ENCODE data around the gene ALDH3A2. TPM values are rescaled to one million over a fixed set of nuclear protein-coding genes. Genes with fewer than 3 reads are reported as not detected.

The ALDH3A2 gene
- total RNA-seq, 6 experiments from 2014 or later, result 12.0 to 20.6 (median 18.4) TPM

- H3K27ac Mint-ChIP-seq, result no peak overlapping the region
- H3K27me3 Mint-ChIP-seq (ENCODE audit: insufficient read depth), result peaks cover 5% of the 10 kb centered on the region; the same call in 1 of the 2 replicates
- peaks cover 22% of the 10 kb centered on the region for H3K4me1 Mint-ChIP-seq (ENCODE audit: low read depth)
- no peak overlapping the region for H3K4me3 Mint-ChIP-seq
- TF ChIP-seq, protein P1, sequence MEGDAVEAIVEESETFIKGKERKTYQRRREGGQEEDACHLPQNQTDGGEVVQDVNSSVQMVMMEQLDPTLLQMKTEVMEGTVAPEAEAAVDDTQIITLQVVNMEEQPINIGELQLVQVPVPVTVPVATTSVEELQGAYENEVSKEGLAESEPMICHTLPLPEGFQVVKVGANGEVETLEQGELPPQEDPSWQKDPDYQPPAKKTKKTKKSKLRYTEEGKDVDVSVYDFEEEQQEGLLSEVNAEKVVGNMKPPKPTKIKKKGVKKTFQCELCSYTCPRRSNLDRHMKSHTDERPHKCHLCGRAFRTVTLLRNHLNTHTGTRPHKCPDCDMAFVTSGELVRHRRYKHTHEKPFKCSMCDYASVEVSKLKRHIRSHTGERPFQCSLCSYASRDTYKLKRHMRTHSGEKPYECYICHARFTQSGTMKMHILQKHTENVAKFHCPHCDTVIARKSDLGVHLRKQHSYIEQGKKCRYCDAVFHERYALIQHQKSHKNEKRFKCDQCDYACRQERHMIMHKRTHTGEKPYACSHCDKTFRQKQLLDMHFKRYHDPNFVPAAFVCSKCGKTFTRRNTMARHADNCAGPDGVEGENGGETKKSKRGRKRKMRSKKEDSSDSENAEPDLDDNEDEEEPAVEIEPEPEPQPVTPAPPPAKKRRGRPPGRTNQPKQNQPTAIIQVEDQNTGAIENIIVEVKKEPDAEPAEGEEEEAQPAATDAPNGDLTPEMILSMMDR (IDR thresholded peaks at IDR 0.05), result no peak
- H3K36me3 Mint-ChIP-seq (ENCODE audit: low read depth), result peaks cover 31% of the 10 kb centered on the region
- no peaks in the 10 kb centered on the region for H3K9me3 Mint-ChIP-seq
- no peak for DNase-seq
Measured at GRCh38 chr17:19654896-19655295, 6.3 kb downstream of the ALDH3A2 start.

DNA sequence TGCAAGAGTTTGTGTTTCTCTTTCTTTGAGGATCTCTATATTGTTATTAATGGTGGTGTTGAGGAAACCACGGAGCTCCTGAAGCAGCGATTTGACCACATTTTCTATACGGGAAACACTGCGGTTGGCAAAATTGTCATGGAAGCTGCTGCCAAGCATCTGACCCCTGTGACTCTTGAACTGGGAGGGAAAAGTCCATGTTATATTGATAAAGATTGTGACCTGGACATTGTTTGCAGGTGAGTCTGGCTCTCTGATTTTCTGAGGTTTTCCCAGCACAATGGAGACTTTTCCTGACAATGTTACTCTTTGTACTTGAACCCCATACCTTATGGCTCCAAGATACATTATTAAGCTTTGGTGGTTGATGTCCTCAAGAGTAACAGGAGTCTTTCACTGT, 7.8 kb downstream of the ALDH3A2 start:
- Mint-ChIP-seq H3K36me3 (ENCODE audit: low read depth) (peaks cover 31% of the 10 kb centered on the region), H3K9me3 (no peaks in the 10 kb centered on the region), H3K27me3 (ENCODE audit: insufficient read depth) (peaks cover 3% of the 10 kb centered on the region; the same call in 1 of the 2 replicates), H3K4me3 (no peak overlapping the region), H3K27ac (no peak overlapping the region), H3K4me1 (ENCODE audit: low read depth) (peaks cover 9% of the 10 kb centered on the region)
- TF ChIP-seq, protein P1 (IDR thresholded peaks at IDR 0.05), result no peak
- no peak for DNase-seq

GRCh38 chr17:19656851-19657581, 8.5 kb downstream of the ALDH3A2 start:
- DNase-seq, result no peak
- peaks cover 27% of the 10 kb centered on the region for H3K36me3 Mint-ChIP-seq (ENCODE audit: low read depth)

GRCh38 chr17:19659366-19660177, 11.0 kb downstream of the ALDH3A2 start:
- H3K27ac Mint-ChIP-seq, result no peak overlapping the region
- no peaks in the 10 kb centered on the region for H3K4me1 Mint-ChIP-seq (ENCODE audit: low read depth)
- DNase-seq, result no peak
- TF ChIP-seq, protein P1 (IDR thresholded peaks at IDR 0.05), result no peak
- H3K27me3 Mint-ChIP-seq (ENCODE audit: insufficient read depth), result no peaks in the 10 kb centered on the region
- no peaks in the 10 kb centered on the region for H3K9me3 Mint-ChIP-seq
- H3K36me3 Mint-ChIP-seq (ENCODE audit: low read depth), result peaks cover 27% of the 10 kb centered on the region
- no peak overlapping the region for H3K4me3 Mint-ChIP-seq

More at GRCh38 chr17:19656851-19657581, 8.5 kb downstream of the ALDH3A2 start:
- Mint-ChIP-seq H3K9me3 (no peaks in the 10 kb centered on the region), H3K4me3 (no peak overlapping the region), H3K4me1 (ENCODE audit: low read depth) (peaks cover 2% of the 10 kb centered on the region; the same call in 1 of the 2 replicates), H3K27me3 (ENCODE audit: insufficient read depth) (peaks cover 2% of the 10 kb centered on the region; the same call in 1 of the 2 replicates), H3K27ac (no peak overlapping the region)
- TF ChIP-seq, protein P1 (IDR thresholded peaks at IDR 0.05), result no peak

- Mint-ChIP-seq H3K36me3 (ENCODE audit: low read depth) (peaks cover 20% of the 10 kb centered on the region), H3K27ac (no peak overlapping the region), H3K9me3 (no peaks in the 10 kb centered on the region), H3K4me3 (no peak overlapping the region), H3K4me1 (ENCODE audit: low read depth) (no peaks in the 10 kb centered on the region), H3K27me3 (ENCODE audit: insufficient read depth) (no peaks in the 10 kb centered on the region; the same call in 1 of the 2 replicates)
- DNase-seq, result no peak
- TF ChIP-seq, protein P1 (IDR thresholded peaks at IDR 0.05), result no peak
Measured at GRCh38 chr17:19660219-19660870, 11.8 kb downstream of the ALDH3A2 start.

Measured in HFFc6 (cell line).